ENCODE data around the gene FETUB.

GRCh38 chr3:186682812-186683211 lies 42.6 kb downstream of the FETUB start:
- TF ChIP-seq GATA2 (IDR thresholded peaks at IDR 0.05; ENCODE audit: low read depth, low read length): no peak
- TF ChIP-seq GATA3 (IDR thresholded peaks at IDR 0.05; ENCODE audit: low read depth, low read length): no peak
